ENCODE results near the gene ATP2C2.

DNA sequence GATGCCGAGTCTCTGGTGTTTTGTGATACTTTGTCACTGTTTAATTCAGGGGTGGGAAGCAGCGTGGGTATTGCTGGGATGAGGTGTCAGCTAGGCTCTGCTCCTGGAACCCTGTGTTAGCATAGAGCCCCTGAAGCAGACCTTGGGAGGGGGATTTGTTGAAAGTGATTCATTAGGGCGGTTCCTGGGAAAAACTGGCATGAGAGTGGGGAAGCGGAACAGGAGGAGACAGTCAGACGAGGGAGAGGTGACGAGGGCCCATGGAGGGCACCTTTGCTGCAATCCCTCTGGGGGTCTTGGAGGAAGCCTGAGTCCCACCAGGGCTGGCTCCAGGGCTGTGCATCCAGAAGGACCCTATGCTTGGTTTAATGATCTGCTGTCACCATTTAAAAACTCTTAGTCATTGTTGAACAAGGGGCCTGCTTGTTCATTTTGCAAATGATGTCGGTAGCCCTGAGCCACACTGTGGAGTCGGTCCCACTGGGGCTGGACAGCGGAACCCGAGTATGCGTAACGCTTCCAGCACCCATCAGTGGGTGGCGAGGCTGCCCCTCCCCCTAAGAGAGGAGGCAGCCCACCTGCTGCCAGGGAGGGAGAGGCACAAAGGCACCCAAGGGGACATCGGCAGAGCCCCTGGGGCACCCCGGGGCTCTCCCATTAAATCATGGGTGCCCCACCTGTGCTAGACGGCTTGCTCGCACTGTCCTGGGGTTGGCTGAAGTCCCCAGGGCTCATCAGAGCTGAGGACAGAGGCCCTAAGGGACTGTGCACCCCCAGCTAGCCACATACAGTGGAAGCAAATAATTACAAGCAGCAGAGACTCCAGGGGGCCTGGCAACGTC lies 38.3 kb upstream of the ATP2C2 start:
- no peak for TF ChIP-seq POLR2AphosphoS5 (IDR thresholded peaks at IDR 0.05)
- TF ChIP-seq, protein P1, sequence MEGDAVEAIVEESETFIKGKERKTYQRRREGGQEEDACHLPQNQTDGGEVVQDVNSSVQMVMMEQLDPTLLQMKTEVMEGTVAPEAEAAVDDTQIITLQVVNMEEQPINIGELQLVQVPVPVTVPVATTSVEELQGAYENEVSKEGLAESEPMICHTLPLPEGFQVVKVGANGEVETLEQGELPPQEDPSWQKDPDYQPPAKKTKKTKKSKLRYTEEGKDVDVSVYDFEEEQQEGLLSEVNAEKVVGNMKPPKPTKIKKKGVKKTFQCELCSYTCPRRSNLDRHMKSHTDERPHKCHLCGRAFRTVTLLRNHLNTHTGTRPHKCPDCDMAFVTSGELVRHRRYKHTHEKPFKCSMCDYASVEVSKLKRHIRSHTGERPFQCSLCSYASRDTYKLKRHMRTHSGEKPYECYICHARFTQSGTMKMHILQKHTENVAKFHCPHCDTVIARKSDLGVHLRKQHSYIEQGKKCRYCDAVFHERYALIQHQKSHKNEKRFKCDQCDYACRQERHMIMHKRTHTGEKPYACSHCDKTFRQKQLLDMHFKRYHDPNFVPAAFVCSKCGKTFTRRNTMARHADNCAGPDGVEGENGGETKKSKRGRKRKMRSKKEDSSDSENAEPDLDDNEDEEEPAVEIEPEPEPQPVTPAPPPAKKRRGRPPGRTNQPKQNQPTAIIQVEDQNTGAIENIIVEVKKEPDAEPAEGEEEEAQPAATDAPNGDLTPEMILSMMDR (IDR thresholded peaks at IDR 0.05) = no peak
